Neuronal stem cell (in vitro differentiated cells): ENCODE data around the gene TMEM60.

ENCODE experiments used
- DNase-seq: peaks from one replicate; pipeline ENCODE4 v3.0.0-alpha.2; 2013; ENCODE audit warnings: low spot score
- H2AFZ ChIP-seq: one replicate; pipeline ENCODE4 v1.6.1; 2013; ENCODE audit warnings: mild to moderate bottlenecking, low read length, inconsistent platforms
- H2AK5ac ChIP-seq: 2 replicates; pipeline ENCODE4 v1.6.1; 2013; ENCODE audit warnings: low read depth, mild to moderate bottlenecking, inconsistent platforms, low read length, moderate library complexity, mixed read lengths
- H2BK120ac ChIP-seq: 2 replicates; pipeline ENCODE4 v1.6.1; 2013; ENCODE audit warnings: low read depth, mild to moderate bottlenecking, inconsistent platforms, low read length, moderate library complexity, mixed read lengths
- H2BK12ac ChIP-seq: one replicate; pipeline ENCODE4 v1.6.1; 2013; ENCODE audit warnings: low read length, inconsistent platforms
- H2BK15ac ChIP-seq: 2 replicates; pipeline ENCODE4 v1.6.1; 2013; ENCODE audit warnings: mild to moderate bottlenecking, low read length, inconsistent platforms, mixed read lengths
- H2BK5ac ChIP-seq: one replicate; pipeline ENCODE4 v1.6.1; 2013; ENCODE audit warnings: inconsistent platforms, mild to moderate bottlenecking, low read length, moderate library complexity
- H3K14ac ChIP-seq: one replicate; pipeline ENCODE4 v1.6.1; 2013; ENCODE audit warnings: low read length, inconsistent platforms
- H3K18ac ChIP-seq: 2 replicates; pipeline ENCODE4 v1.6.1; 2013; ENCODE audit warnings: low read length, inconsistent platforms
- H3K23ac ChIP-seq: 2 replicates; pipeline ENCODE4 v1.6.1; 2013; ENCODE audit warnings: low read depth, mild to moderate bottlenecking, mixed read lengths, low read length, inconsistent platforms; ENCODE audit not compliant: poor library complexity
- H3K27ac ChIP-seq: replicated peaks from 3 replicates; pipeline ENCODE4 v1.5.1; 2013; ENCODE audit warnings: low read length, inconsistent platforms
- H3K27me3 ChIP-seq, 3 experiments: 2 replicates each; pipeline ENCODE4 v1.6.1; 2013; ENCODE audit warnings: low read length in 3 of 3, mild to moderate bottlenecking in 2 of 3, inconsistent platforms in 1 of 3, low read depth in 1 of 3, mixed read lengths in 1 of 3, moderate library complexity in 1 of 3; ENCODE audit not compliant: control insufficient read depth in 3 of 3, insufficient read depth in 3 of 3
- H3K36me3 ChIP-seq, 2 donors: replicated peaks in 1 of 2; 2 replicates each; pipeline ENCODE4 v1.6.1; 2013; ENCODE audit warnings: low read length in 2 of 2; ENCODE audit not compliant: control insufficient read depth in 2 of 2, insufficient read depth in 2 of 2
- H3K4ac ChIP-seq: 2 replicates; pipeline ENCODE4 v1.6.1; 2013; ENCODE audit warnings: inconsistent platforms, mild to moderate bottlenecking, low read length, moderate library complexity
- H3K4me1 ChIP-seq, 2 donors: 1 replicate in 1 of 2; 2 replicates in 1 of 2; pipeline ENCODE4 v1.6.1; 2013; ENCODE audit warnings: low read length in 2 of 2, low read depth in 1 of 2; ENCODE audit not compliant: control insufficient read depth in 2 of 2, insufficient read depth in 1 of 2
- H3K4me2 ChIP-seq: one replicate; pipeline ENCODE4 v1.6.1; 2013; ENCODE audit warnings: mild to moderate bottlenecking, low read length, inconsistent platforms; ENCODE audit not compliant: insufficient read depth, poor library complexity, severe bottlenecking
- H3K4me3 ChIP-seq, 2 donors: 2 replicates each; pipeline ENCODE4 v1.5.1; 2013; ENCODE audit warnings: low read length in 2 of 2, mild to moderate bottlenecking in 2 of 2, inconsistent platforms in 1 of 2, moderate library complexity in 1 of 2
- H3K79me1 ChIP-seq: one replicate; pipeline ENCODE4 v1.6.1; 2013; ENCODE audit warnings: low read depth, mild to moderate bottlenecking, inconsistent platforms, low read length, moderate library complexity
- H3K9ac ChIP-seq: one replicate; pipeline ENCODE4 v1.6.1; 2013; ENCODE audit warnings: mild to moderate bottlenecking, low read depth, low read length, inconsistent platforms; ENCODE audit not compliant: poor library complexity
- H3K9me3 ChIP-seq, 2 donors: replicated peaks in 1 of 2; 2 replicates each; pipeline versions ENCODE3 to v1.6.1; 2013; ENCODE audit warnings: low read length in 2 of 2, mild to moderate bottlenecking in 2 of 2, inconsistent platforms in 1 of 2, low read depth in 1 of 2, mixed read lengths in 1 of 2, moderate library complexity in 1 of 2; ENCODE audit not compliant: control insufficient read depth in 2 of 2, insufficient read depth in 1 of 2
- H4K8ac ChIP-seq: one replicate; pipeline ENCODE4 v1.6.1; 2013; ENCODE audit warnings: low read depth, mild to moderate bottlenecking, inconsistent platforms, low read length, moderate library complexity
- H4K91ac ChIP-seq: one replicate; pipeline ENCODE4 v1.6.1; 2013; ENCODE audit warnings: low read length, low read depth, mild to moderate bottlenecking, inconsistent platforms; ENCODE audit not compliant: poor library complexity
- WGBS, 2 donors: extraction: QIAGEN DNeasy Blood & Tissue Kit; methylation state at CpG; one replicate each; pipeline ENCODE4 v1.1.7; 2013; ENCODE audit warnings: missing lambda C conversion rate in 2 of 2, mixed read lengths in 1 of 2; ENCODE audit not compliant: insufficient read length in 2 of 2, insufficient replicate concordance in 1 of 2; ENCODE audit errors: extremely low coverage in 2 of 2; 5-methylcytosine and 5-hydroxymethylcytosine counted together

TMEM60 gene

DNA sequence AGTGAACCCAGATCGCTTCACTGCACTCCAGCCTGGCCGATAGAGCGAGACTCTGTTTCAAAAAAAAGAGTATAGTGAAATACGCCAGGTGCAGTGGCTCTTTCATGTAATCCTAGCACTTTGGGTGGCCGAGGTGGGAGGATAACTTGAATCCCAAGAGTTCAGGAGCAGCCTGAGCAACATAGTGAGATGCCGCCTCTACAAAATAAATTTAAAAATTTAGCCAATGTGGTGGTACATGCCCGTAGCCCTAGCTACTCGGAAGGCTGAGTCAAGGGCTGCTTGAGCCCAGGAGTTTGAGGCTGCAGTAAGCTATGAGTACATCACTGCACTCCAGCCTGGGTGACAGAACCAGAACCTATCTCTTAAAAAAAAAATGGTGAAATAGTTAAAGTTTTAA is 27.9 kb downstream of the TMEM60 start:
- H2AK5ac ChIP-seq: no peak overlapping the region
- H3K27me3 ChIP-seq: no peaks in the 10 kb centered on the region
- H3K36me3 ChIP-seq: peaks cover 2 to 81% of the 10 kb centered on the region in 2 donors
- peaks cover 1% of the 10 kb centered on the region for H3K79me1 ChIP-seq
- no peak for DNase-seq
- H3K4me2 ChIP-seq: no peak overlapping the region
- no peak overlapping the region for H3K23ac ChIP-seq
- H3K4ac ChIP-seq: no peak overlapping the region
- H3K9me3 ChIP-seq: no peaks in the 10 kb centered on the region
- no peak overlapping the region for H2BK120ac ChIP-seq
- H4K8ac ChIP-seq: no peak overlapping the region
- H2BK5ac ChIP-seq: no peak overlapping the region
- no peak overlapping the region for H3K18ac ChIP-seq
- H3K4me3 ChIP-seq: no peak overlapping the region
- H2AFZ ChIP-seq: no peak overlapping the region
- H2BK12ac ChIP-seq: no peak overlapping the region
- WGBS, 2 donors: no CpG with 5 or more reads among the region's 8 CpGs
- H3K14ac ChIP-seq: no peak overlapping the region
- no peaks in the 10 kb centered on the region for H3K4me1 ChIP-seq
- no peak overlapping the region for H3K27ac ChIP-seq
- H2BK15ac ChIP-seq: no peak overlapping the region
- H3K9ac ChIP-seq: no peak overlapping the region
- no peak overlapping the region for H4K91ac ChIP-seq

DNA sequence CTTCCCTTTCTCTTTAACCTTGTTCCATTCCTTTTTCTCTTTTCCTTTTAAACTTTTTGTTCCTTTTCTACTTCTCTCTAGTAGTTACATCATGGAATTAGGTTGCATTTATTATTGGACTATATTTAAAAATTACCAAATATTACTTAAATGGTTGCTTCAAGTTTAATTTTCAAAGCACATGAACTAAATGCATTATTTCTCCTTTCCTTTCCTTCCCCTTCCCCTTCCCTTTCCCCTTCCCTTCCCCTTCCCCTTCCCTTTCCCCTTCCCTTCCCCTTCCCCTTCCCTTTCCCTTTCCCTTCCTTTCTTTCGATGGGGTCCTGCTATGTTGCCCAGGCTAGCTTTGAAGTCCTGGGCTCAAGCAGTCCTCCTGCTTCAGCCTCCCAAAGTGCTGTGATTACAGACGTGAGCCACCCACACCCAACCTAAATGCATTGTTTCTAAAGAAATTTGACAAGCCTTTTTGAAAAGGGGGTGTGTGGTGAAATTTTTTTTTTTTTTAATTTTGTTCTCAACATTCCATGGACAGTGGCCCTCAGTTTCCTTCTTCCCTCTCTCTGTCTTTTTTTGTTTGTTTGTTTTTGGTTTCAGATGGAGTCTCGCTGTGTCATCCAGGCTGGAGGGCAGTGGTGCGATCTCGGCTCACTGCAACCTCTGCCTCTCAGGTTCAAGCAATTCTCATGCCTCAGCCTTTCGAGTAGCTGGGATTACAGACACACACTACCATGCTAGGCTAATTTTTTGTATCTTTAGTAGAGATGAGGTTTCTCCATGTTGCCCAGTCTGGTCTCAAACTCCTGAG is 31.2 kb downstream of the TMEM60 start:
- peaks cover 1% of the 10 kb centered on the region for H3K79me1 ChIP-seq
- H3K14ac ChIP-seq: no peak overlapping the region
- no peak overlapping the region for H3K4me2 ChIP-seq
- no peak overlapping the region for H2BK5ac ChIP-seq
- H3K4ac ChIP-seq: no peak overlapping the region
- H2BK120ac ChIP-seq: no peak overlapping the region
- H4K91ac ChIP-seq: no peak overlapping the region
- no peak overlapping the region for H3K27ac ChIP-seq
- no peak overlapping the region for H4K8ac ChIP-seq
- H3K9me3 ChIP-seq: no peaks in the 10 kb centered on the region
- no peak overlapping the region for H2AFZ ChIP-seq
- H2AK5ac ChIP-seq: no peak overlapping the region
- H3K4me1 ChIP-seq: no peaks in the 10 kb centered on the region
- H2BK12ac ChIP-seq: no peak overlapping the region
- H3K9ac ChIP-seq: no peak overlapping the region
- no CpG with 5 or more reads among the region's 6 CpGs for WGBS, 2 donors
- H3K27me3 ChIP-seq: no peaks in the 10 kb centered on the region
- no peak overlapping the region for H3K23ac ChIP-seq
- peaks cover 2 to 50% of the 10 kb centered on the region in 2 donors for H3K36me3 ChIP-seq
- H3K4me3 ChIP-seq: no peak overlapping the region
- DNase-seq: no peak
- no peak overlapping the region for H3K18ac ChIP-seq
- no peak overlapping the region for H2BK15ac ChIP-seq

DNA sequence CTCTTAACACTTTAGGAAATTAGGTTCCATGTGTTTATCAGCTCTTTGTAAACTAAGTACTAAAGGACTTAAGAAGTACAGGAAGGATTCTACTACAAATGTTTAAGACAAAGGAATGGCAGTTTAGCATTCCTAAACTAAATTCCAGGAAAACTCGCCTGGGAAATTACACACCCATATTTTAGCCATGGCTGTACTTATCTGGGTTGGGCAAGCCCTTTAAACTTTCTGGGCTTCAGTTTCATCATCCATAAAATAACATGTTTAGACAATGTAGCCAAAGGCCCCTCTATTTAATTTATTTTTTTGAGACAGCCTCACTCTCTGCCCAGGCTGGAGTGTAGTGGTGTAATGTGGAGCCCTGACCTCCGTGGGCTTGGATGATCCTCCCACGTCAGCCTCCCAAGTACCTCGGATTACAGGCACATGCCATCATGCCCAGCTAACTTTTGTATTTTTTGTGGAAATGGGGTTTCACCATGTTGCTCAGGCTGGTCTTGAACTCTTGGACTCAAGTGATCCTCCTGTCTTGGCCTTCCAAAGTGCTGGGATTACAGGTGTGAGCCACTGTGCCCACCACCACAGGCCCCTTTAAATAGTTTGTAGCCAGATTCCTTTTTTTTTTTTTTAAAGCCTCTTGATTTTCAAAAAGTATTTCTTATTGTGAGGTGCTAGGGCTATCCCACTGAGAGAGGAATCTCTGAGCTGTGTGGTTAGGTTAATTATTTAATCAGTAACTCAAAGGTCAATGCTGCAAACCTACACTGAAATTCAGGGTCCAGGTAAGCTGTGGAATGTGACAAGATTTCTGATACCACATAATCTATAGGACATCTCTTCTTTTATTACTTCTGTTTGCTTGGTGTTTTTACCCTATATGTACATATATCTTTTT is 32.1 kb downstream of the TMEM60 start:
- Histone ChIP-seq H2BK120ac (no peak overlapping the region), H3K27ac (no peak overlapping the region), H3K36me3 (peaks cover 2 to 47% of the 10 kb centered on the region in 2 donors), H2BK15ac (no peak overlapping the region), H2AK5ac (no peak overlapping the region), H2AFZ (no peak overlapping the region), H3K4ac (no peak overlapping the region), H3K4me1 (no peaks in the 10 kb centered on the region), H2BK5ac (no peak overlapping the region), H4K8ac (no peak overlapping the region), H3K18ac (no peak overlapping the region), H3K9me3 (no peaks in the 10 kb centered on the region), H3K79me1 (peaks cover 1% of the 10 kb centered on the region), H3K14ac (no peak overlapping the region), H3K27me3 (no peaks in the 10 kb centered on the region), H2BK12ac (no peak overlapping the region), H3K23ac (no peak overlapping the region), H3K4me3 (no peak overlapping the region), H4K91ac (no peak overlapping the region), H3K9ac (no peak overlapping the region), H3K4me2 (no peak overlapping the region)
- no CpG with 5 or more reads among the region's 4 CpGs for WGBS, 2 donors
- DNase-seq: no peak

DNA sequence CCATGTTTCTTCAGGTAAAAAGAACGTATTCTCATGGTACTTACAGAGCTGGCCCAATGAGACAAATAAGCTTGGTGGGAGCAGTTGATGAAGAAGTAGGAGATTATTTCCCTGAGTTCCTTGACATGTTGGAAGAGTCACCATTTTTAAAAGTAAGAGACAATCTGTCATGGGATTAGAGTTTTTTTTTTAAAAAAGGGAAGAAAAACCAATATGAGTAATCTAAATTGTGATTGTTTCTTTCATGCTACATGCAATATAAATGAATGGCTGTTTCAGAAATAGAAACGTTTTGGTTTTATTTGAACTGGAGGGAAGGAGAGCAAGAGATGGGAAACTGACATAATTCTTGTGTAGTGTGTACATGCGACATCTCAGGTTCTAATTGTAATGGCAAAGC is 32.8 kb downstream of the TMEM60 start:
- Histone ChIP-seq H3K9ac (no peak overlapping the region), H3K4ac (no peak overlapping the region), H3K4me3 (no peak overlapping the region), H3K36me3 (peaks cover 2 to 44% of the 10 kb centered on the region in 2 donors), H4K91ac (no peak overlapping the region), H3K23ac (no peak overlapping the region), H3K14ac (no peak overlapping the region), H2BK5ac (no peak overlapping the region), H2AFZ (no peak overlapping the region), H2BK15ac (no peak overlapping the region), H3K9me3 (no peaks in the 10 kb centered on the region), H2AK5ac (no peak overlapping the region), H3K27me3 (no peaks in the 10 kb centered on the region), H4K8ac (no peak overlapping the region), H3K4me1 (no peaks in the 10 kb centered on the region), H2BK12ac (no peak overlapping the region), H3K4me2 (no peak overlapping the region), H3K79me1 (peaks cover 1% of the 10 kb centered on the region), H3K18ac (no peak overlapping the region), H3K27ac (no peak overlapping the region), H2BK120ac (no peak overlapping the region)
- WGBS, 2 donors: no CpG with 5 or more reads among the region's 3 CpGs
- no peak for DNase-seq
